Panc1 (cell line): Measurements from ENCODE around the gene MC1R.

Experiments used
- CTCF ChIP-seq: fragments of 450-650 bp; IDR thresholded peaks from 2 replicates; pipeline ENCODE4 v1.5.1; 2017; ENCODE audit warnings: mild to moderate bottlenecking
- POLR2AphosphoS5 ChIP-seq: IDR thresholded peaks from 2 replicates; pipeline ENCODE4 v1.6.1; 2012; ENCODE audit warnings: mild to moderate bottlenecking, low read depth, low read length, moderate library complexity
- REST ChIP-seq, 2 experiments: IDR thresholded peaks; 2 replicates each; pipeline ENCODE4 v1.6.1; 2011 to 2012; ENCODE audit warnings: low read depth in 2 of 2, control low read depth in 1 of 2, low read length in 1 of 2, mild to moderate bottlenecking in 1 of 2, moderate library complexity in 1 of 2; ENCODE audit not compliant: insufficient read depth in 1 of 2

DNA sequence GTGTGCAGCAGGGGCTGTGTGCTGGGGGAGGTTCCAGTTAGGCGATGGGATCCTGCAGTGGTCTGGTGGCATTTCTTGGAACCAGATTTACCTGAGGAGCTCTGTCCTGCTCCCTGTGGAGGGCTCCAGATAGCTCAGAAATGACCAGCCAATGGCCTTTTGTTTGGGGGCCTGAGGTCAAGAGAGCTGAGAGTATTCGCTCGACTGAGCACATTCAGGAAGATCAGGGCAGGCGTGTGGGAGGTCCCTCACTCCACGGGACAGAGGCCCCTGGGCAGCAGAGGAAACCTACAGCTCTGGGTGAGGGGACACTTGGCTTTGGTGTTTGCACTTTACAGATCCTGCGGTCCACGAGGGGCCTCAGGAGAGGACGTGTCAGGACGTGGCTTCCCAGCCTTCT lies 48.1 kb downstream of the MC1R start:
- TF ChIP-seq CTCF (no peak), REST (IDR thresholded peaks at IDR 0.05; ENCODE audit: insufficient read depth in 1 of 2, low read depth in 2 of 2, low read length in 1 of 2) (no peak), POLR2AphosphoS5 (no peak)
